Astrocyte (in vitro differentiated cells and primary cell): ENCODE results near the gene SPPL2C. TPM values are rescaled to one million over a fixed set of nuclear protein-coding genes. Genes with fewer than 3 reads are reported as not detected.

ENCODE experiments used
- DNase-seq: peaks from one replicate; pipeline ENCODE4 v3.0.0-alpha.2; 2010; ENCODE audit warnings: low read depth
- FAIRE-seq: peaks from 2 replicates; lab custom pipeline; 2011; peaks lifted over from hg19 to GRCh38; lab: Jason Lieb, UNC
- H2AFZ ChIP-seq: 2 replicates; pipeline ENCODE4 v1.6.0; 2012; ENCODE audit warnings: low read depth, low read length, inconsistent platforms
- H3K27ac ChIP-seq: 2 replicates; pipeline ENCODE4 v1.5.1; 2011; ENCODE audit warnings: low read depth, low read length, inconsistent platforms
- H3K27me3 ChIP-seq: 2 replicates; pipeline ENCODE4 v1.6.0; 2011; ENCODE audit warnings: low read length, inconsistent platforms; ENCODE audit not compliant: insufficient read depth
- H3K36me3 ChIP-seq: 2 replicates; pipeline ENCODE4 v1.5.1; 2011; ENCODE audit warnings: low read length, inconsistent platforms; ENCODE audit not compliant: insufficient read depth
- H3K4me1 ChIP-seq: 2 replicates; pipeline ENCODE4 v1.5.1; 2011; ENCODE audit warnings: low read length, inconsistent platforms; ENCODE audit not compliant: insufficient read depth
- H3K4me2 ChIP-seq: 2 replicates; pipeline ENCODE4 v1.6.0; 2012; ENCODE audit warnings: low read length, inconsistent platforms
- H3K4me3 ChIP-seq: 2 replicates; pipeline ENCODE4 v1.5.1; 2011; ENCODE audit warnings: low read depth, mild to moderate bottlenecking, low read length, inconsistent platforms; ENCODE audit not compliant: insufficient read depth
- H3K79me2 ChIP-seq: 2 replicates; pipeline ENCODE4 v1.6.0; 2012; ENCODE audit warnings: mild to moderate bottlenecking, low read length, inconsistent platforms; ENCODE audit not compliant: insufficient read depth
- H3K9ac ChIP-seq: 2 replicates; pipeline ENCODE4 v1.6.0; 2012; ENCODE audit warnings: mild to moderate bottlenecking, low read length, inconsistent platforms
- H3K9me3 ChIP-seq: 2 replicates; pipeline ENCODE4 v1.5.1; 2012; ENCODE audit warnings: low read depth, mild to moderate bottlenecking, low read length, inconsistent platforms; ENCODE audit not compliant: insufficient read depth
- H4K20me1 ChIP-seq: 2 replicates; pipeline ENCODE4 v1.6.0; 2012; ENCODE audit warnings: low read length, inconsistent platforms; ENCODE audit not compliant: insufficient read depth
- H3K27ac Mint-ChIP-seq: one replicate; pipeline ENCODE4 v1.8.0; 2021; ENCODE audit warnings: mild to moderate bottlenecking, mixed read lengths; ENCODE audit not compliant: unreplicated experiment
- H3K27me3 Mint-ChIP-seq: one replicate; pipeline ENCODE4 v1.8.0; 2021; ENCODE audit warnings: low read depth, mixed read lengths; ENCODE audit not compliant: unreplicated experiment
- H3K36me3 Mint-ChIP-seq: one replicate; pipeline ENCODE4 v1.8.0; 2021; ENCODE audit warnings: low read depth, mixed read lengths; ENCODE audit not compliant: unreplicated experiment
- H3K4me1 Mint-ChIP-seq: one replicate; pipeline ENCODE4 v1.8.0; 2021; ENCODE audit warnings: low read depth, mixed read lengths; ENCODE audit not compliant: unreplicated experiment
- H3K4me3 Mint-ChIP-seq: one replicate; pipeline ENCODE4 v1.8.0; 2021; ENCODE audit warnings: mild to moderate bottlenecking, moderate library complexity, mixed read lengths; ENCODE audit not compliant: unreplicated experiment
- H3K9me3 Mint-ChIP-seq: one replicate; pipeline ENCODE4 v1.8.0; 2021; ENCODE audit warnings: mild to moderate bottlenecking, mixed read lengths; ENCODE audit not compliant: unreplicated experiment
- CTCF ChIP-seq: IDR thresholded peaks from 2 replicates; pipeline ENCODE4 v1.5.1; 2011; ENCODE audit warnings: low read depth, mild to moderate bottlenecking, inconsistent platforms, low read length, moderate library complexity; ENCODE audit not compliant: insufficient read depth
- EZH2 ChIP-seq: IDR thresholded peaks from 2 replicates; pipeline ENCODE4 v1.6.1; 2012; ENCODE audit warnings: mild to moderate bottlenecking, low read length, inconsistent platforms; ENCODE audit not compliant: insufficient read depth
- total RNA-seq: library from RNA; stranded (reverse); gene quantifications from 2 replicates; pipeline ENCODE4 v1.2.1, GENCODE V29; 2021

The SPPL2C gene
- total RNA-seq, 1 donor from 2014 or later: not detected

DNA sequence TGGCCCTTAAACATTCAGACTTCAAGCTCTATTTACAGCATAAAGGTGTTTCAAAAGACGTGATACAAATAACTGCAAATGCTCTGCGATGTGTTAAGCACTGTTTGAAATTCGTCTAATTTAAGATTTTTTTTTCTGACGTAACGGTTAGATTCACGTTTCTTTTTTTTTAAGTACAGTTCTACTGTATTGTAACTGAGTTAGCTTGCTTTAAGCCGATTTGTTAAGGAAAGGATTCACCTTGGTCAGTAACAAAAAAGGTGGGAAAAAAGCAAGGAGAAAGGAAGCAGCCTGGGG, 49.0 kb downstream of the SPPL2C start:
- peak overlapping the region; percentile 71 for H3K4me3 ChIP-seq
- Mint-ChIP-seq H3K4me3 (peak overlapping the region; percentile 85), H3K9me3 (no peaks in the 10 kb centered on the region), H3K27me3 (peaks cover 44% of the 10 kb centered on the region), H3K27ac (no peak overlapping the region), H3K4me1 (no peaks in the 10 kb centered on the region), H3K36me3 (no peaks in the 10 kb centered on the region)
- TF ChIP-seq CTCF (no peak), EZH2 (no peak)
- no peak overlapping the region for H3K27ac ChIP-seq
- H3K79me2 ChIP-seq: no peaks in the 10 kb centered on the region
- peak overlapping the region; percentile 98 for H3K4me2 ChIP-seq
- no peaks in the 10 kb centered on the region for H3K36me3 ChIP-seq
- FAIRE-seq (no peak), DNase-seq (no peak)
- H3K9ac ChIP-seq: peak overlapping the region; percentile 56
- peaks cover 33% of the 10 kb centered on the region for H3K27me3 ChIP-seq
- H3K4me1 ChIP-seq: no peaks in the 10 kb centered on the region
- peak overlapping the region; percentile 92 for H2AFZ ChIP-seq
- H3K9me3 ChIP-seq: no peaks in the 10 kb centered on the region
- no peaks in the 10 kb centered on the region for H4K20me1 ChIP-seq

DNA sequence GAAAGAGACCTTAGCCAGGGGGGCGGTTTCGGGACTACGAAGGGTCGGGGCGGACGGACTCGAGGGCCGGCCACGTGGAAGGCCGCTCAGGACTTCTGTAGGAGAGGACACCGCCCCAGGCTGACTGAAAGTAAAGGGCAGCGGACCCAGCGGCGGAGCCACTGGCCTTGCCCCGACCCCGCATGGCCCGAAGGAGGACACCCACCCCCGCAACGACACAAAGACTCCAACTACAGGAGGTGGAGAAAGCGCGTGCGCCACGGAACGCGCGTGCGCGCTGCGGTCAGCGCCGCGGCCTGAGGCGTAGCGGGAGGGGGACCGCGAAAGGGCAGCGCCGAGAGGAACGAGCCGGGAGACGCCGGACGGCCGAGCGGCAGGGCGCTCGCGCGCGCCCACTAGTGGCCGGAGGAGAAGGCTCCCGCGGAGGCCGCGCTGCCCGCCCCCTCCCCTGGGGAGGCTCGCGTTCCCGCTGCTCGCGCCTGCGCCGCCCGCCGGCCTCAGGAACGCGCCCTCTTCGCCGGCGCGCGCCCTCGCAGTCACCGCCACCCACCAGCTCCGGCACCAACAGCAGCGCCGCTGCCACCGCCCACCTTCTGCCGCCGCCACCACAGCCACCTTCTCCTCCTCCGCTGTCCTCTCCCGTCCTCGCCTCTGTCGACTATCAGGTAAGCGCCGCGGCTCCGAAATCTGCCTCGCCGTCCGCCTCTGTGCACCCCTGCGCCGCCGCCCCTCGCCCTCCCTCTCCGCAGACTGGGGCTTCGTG, 49.5 kb downstream of the SPPL2C start, which contains the start of gene MAPT:
MAPT (plus strand) TSS at position 533 of the 763 bp plus-strand sequence. CDS start 67,784 bp downstream, outside the sequence.
- Mint-ChIP-seq H3K27ac (no peak within 1 kb of the TSS), H3K9me3 (no peaks in the 10 kb centered on the region), H3K4me1 (no peaks in the 10 kb centered on the region), H3K36me3 (no peaks in the 10 kb centered on the region), H3K4me3 (peak within 1 kb of the TSS; percentile 85), H3K27me3 (peaks cover 47% of the 10 kb centered on the region)
- no peaks in the 10 kb centered on the region for H3K36me3 ChIP-seq
- no peaks in the 10 kb centered on the region for H3K4me1 ChIP-seq
- H4K20me1 ChIP-seq: no peaks in the 10 kb centered on the region
- DNase-seq (peak; percentile 79), FAIRE-seq (no peak)
- peak within 1 kb of the TSS; percentile 61 for H3K9ac ChIP-seq
- H3K9me3 ChIP-seq: no peaks in the 10 kb centered on the region
- no peaks in the 10 kb centered on the region for H3K79me2 ChIP-seq
- no peak within 1 kb of the TSS for H3K27ac ChIP-seq
- H2AFZ ChIP-seq: peak within 1 kb of the TSS; percentile 96
- H3K27me3 ChIP-seq: peaks cover 35% of the 10 kb centered on the region
- H3K4me2 ChIP-seq: peak within 1 kb of the TSS; percentile 98
- peak within 1 kb of the TSS; percentile 71 for H3K4me3 ChIP-seq
- TF ChIP-seq EZH2 (no peak), CTCF (peak; percentile 60)
